Skeletal muscle tissue (tissue), 4 donors: Measurements from ENCODE around the gene DNAJB13. TPM values are rescaled to one million over a fixed set of nuclear protein-coding genes. Genes with fewer than 3 reads are reported as not detected.

Source experiments
- H3K27ac ChIP-seq: one replicate; pipeline ENCODE4 v1.7.0; 2013; ENCODE audit warnings: mild to moderate bottlenecking, low read depth, low read length, inconsistent platforms
- H3K27me3 ChIP-seq, 3 donors: one replicate each; pipeline ENCODE4 v1.7.0; 2013; ENCODE audit warnings: low read length in 3 of 3; ENCODE audit not compliant: control insufficient read depth in 3 of 3, insufficient read depth in 3 of 3
- H3K36me3 ChIP-seq, 3 donors: one replicate each; pipeline ENCODE4 v1.7.0; 2013; ENCODE audit warnings: low read length in 3 of 3; ENCODE audit not compliant: control insufficient read depth in 3 of 3, insufficient read depth in 3 of 3
- H3K4me1 ChIP-seq, 3 donors: one replicate each; pipeline ENCODE4 v1.7.0; 2013; ENCODE audit warnings: low read length in 3 of 3, mild to moderate bottlenecking in 3 of 3; ENCODE audit not compliant: control insufficient read depth in 3 of 3, insufficient read depth in 3 of 3
- H3K4me3 ChIP-seq, 3 donors: one replicate each; pipeline ENCODE4 v1.7.0; 2013; ENCODE audit warnings: low read length in 3 of 3
- H3K9ac ChIP-seq, 3 donors: one replicate each; pipeline ENCODE4 v1.7.0; 2013; ENCODE audit warnings: low read length in 3 of 3, mild to moderate bottlenecking in 3 of 3, moderate library complexity in 2 of 3, low read depth in 1 of 3
- H3K9me3 ChIP-seq, 3 donors: one replicate each; pipeline ENCODE4 v1.7.0; 2013; ENCODE audit warnings: low read length in 3 of 3; ENCODE audit not compliant: control insufficient read depth in 3 of 3
- total RNA-seq: library from RNA; depleted of rRNA; stranded (reverse); fragments of >200 nt; gene quantifications from one replicate; pipeline ENCODE4 v1.2.3, GENCODE V29; 2014
- donor health status: Osteomylitis.

The DNAJB13 gene
- total RNA-seq, 1 donor from 2014 or later = not detected

DNA sequence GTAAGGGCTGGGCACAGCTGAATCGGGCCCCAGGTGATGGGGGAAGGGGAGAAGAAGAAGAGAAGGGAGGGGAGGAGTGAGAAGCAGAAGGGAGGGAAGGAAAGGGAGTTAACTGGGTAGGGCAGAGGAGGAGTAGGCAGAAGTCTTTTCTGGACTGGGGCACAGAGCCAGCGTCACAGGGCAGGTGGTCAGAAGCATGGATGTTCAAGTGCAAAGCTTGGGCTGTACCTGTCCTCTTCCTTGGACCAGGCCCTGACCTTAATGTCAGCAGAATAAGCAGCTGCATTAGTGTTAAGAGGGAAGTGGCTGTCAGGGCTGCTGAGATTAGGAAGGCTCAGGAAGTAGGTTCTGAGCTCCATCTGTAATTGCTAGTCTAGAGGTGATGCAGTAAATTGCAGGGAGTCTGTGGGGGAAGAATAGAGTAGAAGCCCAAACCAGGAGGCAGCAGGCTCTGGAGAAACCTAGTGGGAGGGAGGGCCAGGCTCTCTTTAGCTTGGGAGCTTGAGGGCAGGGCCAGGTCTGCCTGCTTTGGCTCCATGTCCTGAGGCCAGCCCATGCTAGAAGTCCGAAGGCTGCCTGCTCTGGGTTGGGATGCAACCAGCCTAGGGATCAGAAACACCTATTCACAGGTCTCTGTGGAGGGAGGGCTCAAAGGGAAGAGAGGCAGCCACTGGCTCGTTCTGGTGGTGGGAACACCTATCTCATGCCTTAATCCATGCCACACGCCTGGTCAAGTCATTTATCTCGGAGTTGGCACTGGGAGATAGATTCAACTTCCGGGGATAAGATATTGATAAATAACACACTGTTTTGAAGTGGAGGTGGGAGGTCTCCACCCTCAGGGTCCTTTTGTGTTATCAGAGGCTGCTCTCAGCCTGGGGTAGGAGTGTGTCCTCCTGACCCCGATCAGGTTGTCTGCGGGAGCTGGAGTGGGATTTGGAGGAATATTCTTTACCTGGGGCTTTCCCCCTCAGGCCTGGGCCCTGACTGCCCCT is 59.8 kb downstream of the DNAJB13 start:
- peaks cover 46 to 77% (median 47%) of the 10 kb centered on the region in 3 donors for H3K4me1 ChIP-seq
- H3K27ac ChIP-seq = peak overlapping the region; percentile 98
- peaks cover 15 to 24% (median 16%) of the 10 kb centered on the region in 3 donors for H3K36me3 ChIP-seq
- H3K4me3 ChIP-seq = peak overlapping the region in 1 of 3 donors; percentile 6
- H3K27me3 ChIP-seq = no peaks in the 10 kb centered on the region
- H3K9me3 ChIP-seq = no peaks in the 10 kb centered on the region
- H3K9ac ChIP-seq = peak overlapping the region in 1 of 3 donors; percentile 62

DNA sequence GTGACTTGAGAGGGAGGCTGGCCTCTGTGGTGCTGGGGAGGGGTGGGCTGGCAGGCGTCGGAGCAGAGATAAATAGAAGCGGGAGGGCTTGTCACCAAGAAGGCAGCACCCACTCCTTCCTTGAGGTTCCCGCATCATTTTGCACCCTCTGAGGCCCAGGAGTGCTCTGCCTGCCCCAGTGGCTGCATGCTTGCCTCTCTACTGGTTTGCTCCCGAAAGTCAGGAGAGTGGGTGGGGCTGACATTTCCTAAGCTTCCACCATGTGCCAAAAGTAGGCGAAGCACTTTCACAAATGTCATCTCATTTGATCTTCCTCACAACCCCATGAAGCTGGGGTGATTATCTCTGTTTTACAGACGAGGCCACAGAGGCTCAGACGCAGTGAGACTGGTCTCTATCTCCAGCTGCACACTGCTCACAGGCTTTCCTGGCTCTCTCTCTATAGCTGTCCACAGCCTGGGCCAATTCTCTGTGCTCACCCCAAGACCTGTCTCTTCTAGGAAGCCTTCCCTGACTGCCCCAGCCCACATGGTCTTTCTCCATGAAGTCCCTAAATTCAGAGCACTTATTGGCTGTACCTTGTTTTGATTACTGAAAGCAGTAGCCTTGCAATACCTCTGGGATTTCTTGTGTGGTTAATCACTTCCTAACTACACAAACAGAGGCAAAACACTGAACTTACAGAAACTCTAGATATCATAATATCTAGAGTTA is 60.7 kb downstream of the DNAJB13 start:
- H3K27ac ChIP-seq = peak overlapping the region; percentile 98
- no peaks in the 10 kb centered on the region for H3K27me3 ChIP-seq
- H3K9ac ChIP-seq = peak overlapping the region in 1 of 3 donors; percentile 62
- peaks cover 6 to 15% (median 12%) of the 10 kb centered on the region in 3 donors for H3K36me3 ChIP-seq
- no peak overlapping the region for H3K4me3 ChIP-seq
- H3K9me3 ChIP-seq = no peaks in the 10 kb centered on the region
- H3K4me1 ChIP-seq = peaks cover 38 to 76% (median 41%) of the 10 kb centered on the region in 3 donors

DNA sequence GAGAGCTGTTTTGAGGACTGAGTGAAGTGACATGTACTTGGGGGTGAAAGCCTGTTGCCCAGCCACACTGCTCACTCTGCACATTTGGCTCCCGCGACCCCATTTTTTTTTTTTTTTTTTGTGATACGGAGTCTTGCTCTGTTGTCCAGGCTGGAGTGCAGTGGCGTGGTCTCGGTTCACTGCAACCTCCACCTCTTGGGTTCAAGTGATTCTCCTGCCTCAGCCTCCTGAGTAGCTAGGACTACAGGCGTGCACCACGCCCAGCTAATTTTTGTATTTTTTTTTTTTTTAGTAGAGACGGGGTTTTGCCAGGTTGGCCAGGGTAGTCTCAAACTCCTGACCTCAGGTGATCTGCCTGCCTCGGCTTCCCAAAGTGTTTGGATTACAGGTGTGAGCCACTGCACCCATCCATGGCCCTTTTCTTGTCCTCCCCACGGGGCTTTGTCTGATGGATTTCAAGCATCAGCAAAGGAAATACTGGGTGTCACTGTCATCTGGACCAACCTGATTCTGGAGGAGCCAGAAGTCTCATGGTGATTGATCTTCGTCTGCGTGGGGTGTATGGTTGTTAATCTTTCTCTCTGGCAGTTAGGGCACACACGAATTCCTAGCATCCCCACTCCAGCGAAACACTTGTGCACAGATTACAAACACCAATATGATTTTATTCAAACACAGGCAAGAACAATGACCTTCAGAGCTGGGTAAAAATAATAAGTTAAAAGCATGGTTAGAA is 61.4 kb downstream of the DNAJB13 start:
- no peak overlapping the region for H3K4me3 ChIP-seq
- no peaks in the 10 kb centered on the region for H3K9me3 ChIP-seq
- peak overlapping the region; percentile 98 for H3K27ac ChIP-seq
- peaks cover 0 to 8% (median 5%) of the 10 kb centered on the region in 3 donors for H3K36me3 ChIP-seq
- no peaks in the 10 kb centered on the region for H3K27me3 ChIP-seq
- H3K4me1 ChIP-seq = peaks cover 34 to 76% (median 40%) of the 10 kb centered on the region in 3 donors
- peak overlapping the region in 1 of 3 donors; percentile 62 for H3K9ac ChIP-seq

DNA sequence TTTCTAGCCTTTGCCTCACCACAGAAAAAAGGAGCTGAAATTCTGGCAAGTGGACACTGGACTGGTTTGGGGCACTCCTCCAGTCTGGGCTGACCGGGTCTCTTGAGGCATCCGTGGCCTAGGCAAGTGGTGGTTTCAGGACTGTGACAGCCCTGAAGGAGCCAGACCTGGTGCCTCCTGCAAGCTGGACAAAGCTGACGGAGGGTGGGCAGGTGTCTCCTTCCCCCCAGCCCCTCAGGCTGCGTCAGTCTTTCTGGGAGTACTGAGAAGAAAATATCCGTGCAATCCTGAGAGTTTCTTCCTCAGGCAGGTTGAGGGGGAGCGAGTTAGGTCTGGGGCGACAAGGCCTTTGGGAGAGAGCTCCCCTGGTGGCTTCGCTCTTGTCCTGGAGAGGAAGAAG is 62.3 kb downstream of the DNAJB13 start:
- H3K36me3 ChIP-seq = peaks cover 0 to 5% (median 3%) of the 10 kb centered on the region in 3 donors
- H3K27me3 ChIP-seq = no peaks in the 10 kb centered on the region
- no peak overlapping the region for H3K4me3 ChIP-seq
- H3K27ac ChIP-seq = no peak overlapping the region
- H3K9ac ChIP-seq = no peak overlapping the region
- peaks cover 42 to 79% (median 49%) of the 10 kb centered on the region in 3 donors for H3K4me1 ChIP-seq
- no peaks in the 10 kb centered on the region for H3K9me3 ChIP-seq

DNA sequence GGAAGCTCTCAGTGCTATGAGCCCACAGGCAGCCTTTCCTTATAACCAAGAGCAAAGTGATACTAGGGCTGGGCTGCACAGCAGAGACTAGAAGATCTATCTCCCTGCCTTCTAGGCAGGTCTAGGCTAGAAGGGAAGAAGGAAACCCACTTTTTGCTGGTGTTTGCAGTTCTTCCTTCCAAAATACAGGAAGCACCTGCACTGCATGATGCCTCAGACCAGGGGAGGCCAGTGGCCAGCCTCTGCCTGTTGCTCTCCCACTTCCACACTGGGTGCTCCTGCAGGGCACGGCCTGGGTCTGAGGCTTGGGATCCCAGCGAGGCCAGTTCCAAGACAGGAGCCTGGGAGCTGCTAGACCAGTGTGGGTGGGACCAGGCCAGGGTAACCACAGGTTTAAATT is 64.1 kb downstream of the DNAJB13 start:
- Histone ChIP-seq H3K36me3 (peaks cover 0 to 5% (median 3%) of the 10 kb centered on the region in 3 donors), H3K27me3 (no peaks in the 10 kb centered on the region), H3K4me1 (peaks cover 50 to 84% (median 57%) of the 10 kb centered on the region in 3 donors)

DNA sequence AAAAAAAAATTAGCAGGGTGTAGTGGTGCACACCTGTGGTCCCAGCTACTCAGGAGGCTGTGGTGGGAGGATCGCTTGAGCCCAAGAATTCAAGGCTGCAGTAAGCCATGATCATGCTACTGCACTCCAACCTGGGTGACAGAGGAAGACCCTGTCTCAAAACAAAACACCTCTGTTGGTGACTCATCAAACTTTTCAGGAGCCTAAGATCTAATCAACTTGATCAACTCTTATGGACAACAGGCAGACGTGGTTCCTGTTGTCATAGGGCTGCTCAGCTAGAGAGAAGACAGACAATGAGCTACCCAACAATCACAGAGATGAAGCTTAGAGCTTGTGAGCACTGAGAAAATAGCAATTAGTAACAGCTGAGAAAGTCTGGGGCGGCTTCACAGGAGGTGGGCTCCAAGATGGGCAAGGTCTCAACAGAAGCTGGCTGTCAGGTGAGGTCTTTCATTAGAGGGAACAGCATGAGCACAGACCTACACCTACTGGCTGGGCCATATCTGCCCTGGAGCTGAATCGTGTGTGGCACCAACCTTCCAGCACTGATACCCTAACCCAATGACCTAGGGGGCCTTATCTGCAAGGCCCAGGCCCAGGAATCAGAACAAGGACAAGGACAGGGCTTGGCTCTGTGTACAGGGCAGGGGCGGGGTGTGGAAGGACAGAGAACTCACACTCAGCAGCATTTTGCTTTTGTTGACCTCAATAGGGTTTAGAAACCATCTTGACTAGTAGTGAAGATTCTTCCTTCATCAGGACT is 65.3 kb downstream of the DNAJB13 start:
- H3K27ac ChIP-seq = no peak overlapping the region
- no peaks in the 10 kb centered on the region for H3K9me3 ChIP-seq
- H3K36me3 ChIP-seq = peaks cover 0 to 7% (median 3%) of the 10 kb centered on the region in 3 donors
- H3K9ac ChIP-seq = no peak overlapping the region
- H3K27me3 ChIP-seq = no peaks in the 10 kb centered on the region
- H3K4me1 ChIP-seq = peaks cover 44 to 82% (median 53%) of the 10 kb centered on the region in 3 donors
- H3K4me3 ChIP-seq = no peak overlapping the region

More for the DNA sequence above, 64.1 kb downstream of the DNAJB13 start:
- Histone ChIP-seq H3K4me3 (no peak overlapping the region), H3K9me3 (no peaks in the 10 kb centered on the region), H3K27ac (no peak overlapping the region), H3K9ac (no peak overlapping the region)

DNA sequence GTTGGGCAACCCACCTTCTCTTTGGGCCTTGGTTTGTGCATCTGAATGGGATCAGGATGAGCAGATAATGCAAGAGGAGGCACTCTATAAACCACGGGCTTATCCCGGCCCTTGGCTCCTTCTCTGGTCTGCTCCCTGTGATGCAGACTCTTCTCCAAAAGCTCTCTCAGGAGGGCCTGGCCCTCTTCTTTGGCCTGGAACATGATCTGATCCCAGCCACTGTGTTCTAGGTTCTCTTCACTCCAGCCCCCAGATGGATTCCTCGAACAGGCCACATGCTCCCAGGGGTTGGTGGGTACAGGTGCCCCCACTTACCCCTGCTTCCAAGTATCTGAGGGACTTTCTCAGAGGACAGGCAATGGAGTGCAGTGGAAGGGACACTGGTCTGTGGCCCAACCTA is 66.8 kb downstream of the DNAJB13 start:
- H3K9ac ChIP-seq = peak overlapping the region in 2 of 3 donors; percentile 74 to 83
- peaks cover 35 to 69% (median 43%) of the 10 kb centered on the region in 3 donors for H3K4me1 ChIP-seq
- peaks cover 0 to 8% (median 7%) of the 10 kb centered on the region in 3 donors for H3K36me3 ChIP-seq
- H3K9me3 ChIP-seq = no peaks in the 10 kb centered on the region
- H3K4me3 ChIP-seq = peak overlapping the region; percentile 46 to 53 (median 53)
- peak overlapping the region; percentile 92 for H3K27ac ChIP-seq
- H3K27me3 ChIP-seq = no peaks in the 10 kb centered on the region

DNA sequence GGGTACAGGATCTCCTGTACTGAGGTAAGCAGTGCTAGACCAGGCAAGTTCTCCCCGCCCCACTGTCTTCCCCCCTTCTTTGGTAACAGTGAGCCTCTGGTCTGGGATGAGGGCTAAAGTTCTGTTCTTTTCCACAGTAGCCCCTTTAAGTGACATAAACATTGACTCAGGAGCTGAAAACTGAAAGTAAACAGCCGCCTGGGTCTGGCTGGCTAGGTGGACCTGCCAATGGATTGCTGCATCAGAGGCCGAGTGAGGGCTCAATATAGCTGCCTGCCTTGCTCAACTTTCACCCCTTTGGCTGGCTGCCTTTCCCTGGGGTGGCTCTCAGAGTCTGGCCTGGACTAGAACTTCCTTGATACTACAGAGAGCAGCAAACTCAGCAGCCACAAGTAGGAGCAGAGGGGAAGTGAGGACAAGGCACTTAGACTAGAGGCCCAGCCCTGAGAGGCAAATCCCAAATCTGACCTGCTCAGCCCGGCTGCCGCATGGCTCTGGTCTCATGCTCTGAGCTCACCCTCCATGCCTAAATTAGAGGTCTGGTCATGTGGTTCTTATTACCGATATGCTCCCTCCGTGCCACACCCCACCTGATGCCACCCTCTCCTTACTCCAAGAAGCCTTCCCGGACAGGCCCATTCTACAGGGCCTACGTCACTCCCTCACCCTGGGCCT is 67.6 kb downstream of the DNAJB13 start:
- H3K27me3 ChIP-seq = no peaks in the 10 kb centered on the region
- H3K36me3 ChIP-seq = peaks cover 0 to 10% (median 8%) of the 10 kb centered on the region in 3 donors
- H3K9me3 ChIP-seq = no peaks in the 10 kb centered on the region
- H3K9ac ChIP-seq = peak overlapping the region; percentile 74 to 85 (median 83)
- H3K4me1 ChIP-seq = peaks cover 35 to 64% (median 46%) of the 10 kb centered on the region in 3 donors
- H3K4me3 ChIP-seq = peak overlapping the region; percentile 53 to 61 (median 53)
- H3K27ac ChIP-seq = peak overlapping the region; percentile 92
